ENCODE data around the gene CLIC4. TPM values are rescaled to one million over a fixed set of nuclear protein-coding genes. Genes with fewer than 3 reads are reported as not detected.

CLIC4 gene
- total and polyA plus RNA-seq, 2 of the 8 experiments (the other 6 are each of a cell fraction or from before 2014, with no cell fraction given) = 77.5 to 293 TPM

DNA sequence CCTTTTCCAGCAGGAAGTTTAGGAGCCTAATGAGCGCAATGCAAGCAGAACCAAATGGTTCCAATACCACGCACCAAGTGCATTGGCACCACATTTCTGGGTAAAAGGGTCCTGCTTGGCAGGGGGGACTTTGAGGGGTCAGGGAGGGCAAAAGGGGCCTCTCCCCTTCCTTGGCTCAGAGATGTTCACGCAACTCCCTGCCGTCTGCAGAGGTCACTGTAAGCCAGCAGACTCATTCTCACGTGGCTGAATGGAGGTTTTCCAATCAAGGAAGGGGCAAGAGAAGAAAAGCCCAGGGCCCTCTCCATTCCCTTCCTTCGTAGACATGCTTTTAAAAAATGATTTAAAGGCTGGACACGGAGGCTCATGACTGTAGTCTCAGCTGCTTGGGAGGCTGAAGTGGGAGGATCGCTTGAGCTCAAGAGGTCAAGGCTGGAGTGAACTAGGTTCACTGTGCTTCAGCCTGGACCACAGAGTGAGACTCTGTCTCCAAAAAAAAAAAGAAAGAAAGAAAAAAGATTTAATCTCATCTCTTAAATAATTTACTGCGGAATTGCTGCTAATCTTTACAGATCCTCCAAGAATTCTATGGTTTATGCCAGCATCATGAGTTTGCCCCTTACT lies 104.5 kb downstream of the CLIC4 start (continued):
- TF ChIP-seq SIRT6 (IDR thresholded peaks at IDR 0.05; ENCODE audit: low read length) = no peak
- TF ChIP-seq BRCA1 (IDR thresholded peaks at IDR 0.05; ENCODE audit: low read depth, low read length) = no peak
